ENCODE data around the gene MYO1D. TPM values are rescaled to one million over a fixed set of nuclear protein-coding genes. Genes with fewer than 3 reads are reported as not detected.
A peak's percentile ranks its signal among the peaks of the same experiment; 100 is the strongest.

The MYO1D gene
- total RNA-seq, 2 donors from 2014 or later, result 394 to 421 TPM

GRCh38 chr17:32484628-32485027 is 392.3 kb downstream of the MYO1D start:
- intact Hi-C loops (cut with DNase I, micrococcal nuclease), result no loop called here
- ATAC-seq (no peak), DNase-seq (no peak)

GRCh38 chr17:32484041-32484461 is 392.9 kb downstream of the MYO1D start:
- no peak for ATAC-seq
- intact Hi-C loops (cut with DNase I, micrococcal nuclease), result no loop called here

GRCh38 chr17:32483451-32484019 is 393.4 kb downstream of the MYO1D start:
- ATAC-seq (peak; percentile 31), DNase-seq (no peak)

More at GRCh38 chr17:32484041-32484461, 392.9 kb downstream of the MYO1D start:
- DNase-seq, result no peak

GRCh38 chr17:32482568-32483320 is 394.2 kb downstream of the MYO1D start:
- DNase-seq (no peak), ATAC-seq (no peak)
- intact Hi-C loops (cut with DNase I, micrococcal nuclease), result no loop called here

More at GRCh38 chr17:32483451-32484019, 393.4 kb downstream of the MYO1D start:
- intact Hi-C loops (cut with DNase I, micrococcal nuclease), result no loop called here

DNA sequence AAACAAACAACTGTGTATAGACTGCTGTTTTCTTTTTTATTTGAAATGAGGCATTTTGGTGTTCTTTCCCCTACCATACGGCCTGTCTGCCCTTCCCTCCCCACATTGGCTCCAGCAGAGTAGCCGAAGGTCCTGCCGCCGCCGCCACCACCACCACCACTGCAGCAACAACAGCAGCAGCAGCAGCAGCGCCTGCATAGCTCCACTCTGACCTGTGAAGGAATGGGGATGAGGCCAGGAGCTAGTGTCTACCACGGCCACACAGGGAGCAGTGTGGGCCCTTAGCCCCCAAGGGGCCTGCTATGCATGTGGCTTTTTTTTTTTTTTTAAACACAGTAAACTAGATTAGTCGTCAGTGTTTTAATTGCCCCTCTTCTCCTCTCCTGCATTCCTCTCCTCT is 395.7 kb downstream of the MYO1D start:
- intact Hi-C loops (cut with DNase I, micrococcal nuclease), result no loop called here
- ATAC-seq (no peak), DNase-seq (no peak)

GRCh38 chr17:32479074-32479617 is 397.8 kb downstream of the MYO1D start:
- intact Hi-C loops (cut with DNase I, micrococcal nuclease), result no loop called here
- ATAC-seq, result no peak

GRCh38 chr17:32477220-32477619 is 399.7 kb downstream of the MYO1D start:
- intact Hi-C loops (cut with DNase I, micrococcal nuclease), result no loop called here
- DNase-seq (no peak), ATAC-seq (no peak)

More at GRCh38 chr17:32479074-32479617, 397.8 kb downstream of the MYO1D start:
- DNase-seq, result no peak

- DNase-seq (no peak), ATAC-seq (no peak)
- intact Hi-C loops (cut with DNase I, micrococcal nuclease), result no loop called here
These were observed 401.7 kb downstream of the MYO1D start for GRCh38 chr17:32475258-32475657.

DNA sequence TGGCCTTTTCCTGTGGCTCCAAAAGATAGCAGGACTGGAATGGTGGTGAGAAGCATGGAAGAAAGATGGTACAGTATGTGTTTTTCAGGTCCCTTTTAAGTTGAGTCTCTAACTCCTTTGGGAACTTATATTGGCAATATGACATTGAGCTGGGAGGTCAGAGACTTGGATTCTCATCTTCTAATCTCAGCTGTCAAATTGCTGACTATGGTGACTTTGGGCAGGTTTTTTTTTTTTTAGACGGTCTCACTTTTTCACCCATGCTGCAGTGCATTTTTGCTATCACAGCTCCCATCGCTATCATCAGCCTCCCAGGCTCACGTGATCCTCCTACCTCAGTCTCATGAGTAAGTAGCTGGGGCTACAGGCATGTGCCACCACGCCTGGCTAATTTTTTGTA is 405.3 kb downstream of the MYO1D start:
- DNase-seq (no peak), ATAC-seq (no peak)
- intact Hi-C loops (cut with DNase I, micrococcal nuclease), result no loop called here

- DNase-seq, result no peak
- no peak for ATAC-seq
- intact Hi-C loops (cut with DNase I, micrococcal nuclease), result no loop called here
These were observed 406.3 kb downstream of the MYO1D start for GRCh38 chr17:32470405-32471167.

DNA sequence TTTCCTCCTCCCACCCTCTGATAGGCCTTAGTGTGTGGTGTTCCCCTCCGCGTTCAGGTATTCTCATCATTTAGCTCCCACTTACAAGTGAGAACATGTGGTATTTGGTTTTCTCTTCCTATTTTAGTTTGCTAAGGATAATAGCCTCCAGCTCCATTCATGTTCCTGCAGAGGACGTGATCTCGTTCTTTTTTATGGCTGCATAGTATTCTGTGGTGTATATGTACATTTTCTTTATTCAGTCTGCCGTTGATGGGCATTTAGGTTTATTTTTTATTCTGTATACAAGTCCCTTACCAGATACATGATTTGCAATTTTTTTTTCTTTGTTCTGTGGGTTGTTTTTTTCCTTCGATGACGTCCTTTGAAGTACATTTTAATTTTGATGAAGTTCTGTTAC is 409.0 kb downstream of the MYO1D start:
- no peak for ATAC-seq

DNA sequence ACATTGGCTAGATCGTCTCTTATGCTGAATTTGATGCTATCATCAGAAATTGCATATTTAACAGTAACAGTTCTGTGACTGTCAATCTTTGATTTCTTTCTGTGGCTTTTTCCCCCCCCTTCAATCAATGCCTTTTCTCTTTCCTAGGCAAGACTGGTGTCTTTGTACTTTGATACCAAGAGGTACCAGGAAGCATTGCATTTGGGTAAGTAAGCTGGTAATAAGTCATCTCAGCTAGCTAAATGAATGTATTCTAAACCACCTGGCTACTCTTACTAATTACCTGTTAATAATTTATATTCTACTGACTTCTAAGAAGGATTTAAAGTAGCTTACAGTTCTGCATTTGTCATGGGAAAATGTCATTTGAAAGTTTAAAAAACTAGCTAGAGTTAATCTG is 412.6 kb downstream of the MYO1D start:
- no peak for DNase-seq
- intact Hi-C loops (cut with DNase I, micrococcal nuclease), result no loop called here
- no peak for ATAC-seq

More for the DNA sequence above, 409.0 kb downstream of the MYO1D start:
- DNase-seq, result no peak
- intact Hi-C loops (cut with DNase I, micrococcal nuclease), result no loop called here

GRCh38 chr17:32463304-32463703 is 413.6 kb downstream of the MYO1D start:
- intact Hi-C loops (cut with DNase I, micrococcal nuclease), result no loop called here
- no peak for ATAC-seq
- no peak for DNase-seq

DNA sequence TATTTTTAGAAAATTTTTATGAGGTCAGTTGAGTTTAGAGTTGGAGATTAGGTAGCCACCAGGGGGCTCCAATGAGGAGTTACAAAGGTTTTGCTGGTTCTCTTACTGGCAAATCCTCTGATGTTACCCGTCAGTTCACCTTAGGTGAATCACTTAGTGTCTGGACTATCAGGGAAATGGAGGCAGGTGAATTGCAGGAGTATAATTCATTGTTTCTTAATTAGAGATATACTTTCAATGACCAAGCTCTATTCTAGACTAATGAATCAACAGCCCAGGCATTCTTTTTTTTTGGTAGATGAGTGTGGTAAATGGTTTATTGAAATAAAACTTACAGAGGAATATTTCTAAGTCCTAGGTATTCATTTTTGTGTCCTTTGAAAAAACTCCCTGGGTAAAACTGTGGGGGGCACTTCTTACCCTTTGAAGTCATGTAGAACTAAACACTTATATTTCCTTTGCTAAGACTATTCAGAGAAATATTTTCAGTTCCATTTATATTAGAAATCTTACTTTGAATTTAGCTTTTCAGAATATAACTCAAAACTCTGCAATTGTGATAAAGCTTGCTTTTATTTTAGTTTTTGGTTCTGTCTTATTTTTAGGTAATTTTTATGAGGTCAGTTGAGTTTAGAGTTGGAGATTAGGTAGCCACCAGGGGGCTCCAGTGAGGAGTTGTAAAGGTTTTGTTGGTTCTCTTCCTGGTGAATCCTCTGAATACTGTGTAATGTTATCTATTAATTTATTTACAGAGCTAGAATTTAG is 414.9 kb downstream of the MYO1D start:
- intact Hi-C loops (cut with DNase I, micrococcal nuclease), result no loop called here
- peak in 1 of 2 donors; percentile 72 for DNase-seq
- peak; percentile 33 for ATAC-seq

- ATAC-seq (no peak), DNase-seq (no peak)
- intact Hi-C loops (cut with DNase I, micrococcal nuclease), result no loop called here
These were observed 415.4 kb downstream of the MYO1D start for GRCh38 chr17:32461498-32461852.

GRCh38 chr17:32460054-32460453 is 416.9 kb downstream of the MYO1D start:
- ATAC-seq, result no peak
- intact Hi-C loops (cut with DNase I, micrococcal nuclease), result no loop called here
- DNase-seq, result no peak

DNA sequence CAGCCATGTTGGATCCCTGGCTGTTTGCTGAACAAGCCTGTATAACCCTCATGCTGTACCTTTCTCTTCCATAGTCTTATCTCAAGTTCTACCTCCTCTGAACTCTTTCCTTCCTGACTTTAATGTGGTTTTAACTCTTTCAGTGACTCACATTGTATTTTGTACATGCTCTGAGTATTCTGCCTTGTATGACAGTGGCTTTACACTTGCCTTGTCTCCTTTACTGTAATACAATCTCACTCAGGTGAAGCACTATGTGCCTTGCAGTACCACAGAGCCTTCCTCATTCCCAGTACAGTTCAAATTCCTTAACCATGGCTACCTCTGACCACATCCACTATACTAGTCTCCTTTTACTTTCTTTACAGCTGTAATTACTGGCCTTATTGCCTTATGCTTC is 418.6 kb downstream of the MYO1D start:
- intact Hi-C loops (cut with DNase I, micrococcal nuclease), result no loop called here
- peak; percentile 95 for ATAC-seq
- DNase-seq, result no peak

DNA sequence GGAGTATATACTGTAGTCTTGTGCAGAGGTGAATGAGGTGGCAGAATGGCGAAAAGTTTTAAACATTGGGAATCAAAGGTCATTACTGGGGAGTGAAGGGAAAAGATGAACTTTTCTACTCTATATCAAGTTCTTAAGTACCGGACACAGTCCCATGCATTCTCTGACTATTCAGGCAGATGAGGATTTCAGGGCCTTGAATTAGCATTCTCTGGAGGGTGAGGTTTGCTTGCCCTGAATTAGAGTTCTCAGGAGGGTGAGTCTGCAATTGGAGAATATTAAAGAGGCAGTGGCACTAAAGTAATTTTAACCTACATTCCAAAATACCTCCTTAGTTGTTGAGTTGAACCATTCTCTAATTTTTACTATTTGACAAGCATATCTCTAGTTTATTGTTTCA is 423.6 kb downstream of the MYO1D start:
- ATAC-seq (no peak), DNase-seq (no peak)
- intact Hi-C loops (cut with DNase I, micrococcal nuclease), result no loop called here

DNA sequence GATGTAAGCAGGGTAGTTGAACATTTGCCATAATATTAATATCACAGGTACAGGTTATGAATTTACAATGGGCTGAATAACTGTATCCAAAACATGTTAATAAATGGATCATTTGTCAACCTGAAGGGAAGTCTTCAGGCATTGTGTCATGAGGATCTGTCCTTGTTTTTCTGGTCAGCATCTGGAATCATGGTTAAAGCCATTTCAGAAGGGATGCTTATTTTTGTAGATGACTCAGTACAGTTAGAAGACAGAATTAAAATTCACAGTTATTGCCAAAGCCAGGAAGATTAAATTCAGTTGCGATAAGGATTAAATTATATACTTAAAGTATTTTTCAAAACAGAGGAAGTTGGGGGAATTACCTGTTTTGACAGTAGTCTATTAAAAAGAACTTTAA is 424.6 kb downstream of the MYO1D start:
- ATAC-seq (no peak), DNase-seq (no peak)
- intact Hi-C loops (cut with DNase I, micrococcal nuclease), result no loop called here
